NCI-H1694 (cell line): ENCODE results near the gene ATP1A3.

Experiments used
- DNase-seq: peaks from one replicate; lab custom pipeline; 2025; lab: John Stamatoyannopoulos, UW

The ATP1A3 gene

GRCh38 chr19:41984961-41985360 lies 9.1 kb downstream of the ATP1A3 start:
- DNase-seq = no peak

GRCh38 chr19:41981724-41982123 lies 12.3 kb downstream of the ATP1A3 start:
- no peak for DNase-seq

GRCh38 chr19:41978470-41978869 lies 15.6 kb downstream of the ATP1A3 start:
- DNase-seq = no peak

GRCh38 chr19:41977916-41978315 lies 16.1 kb downstream of the ATP1A3 start:
- DNase-seq = no peak

GRCh38 chr19:41974652-41975051 lies 19.4 kb downstream of the ATP1A3 start:
- DNase-seq = no peak

- DNase-seq = no peak
Measured at GRCh38 chr19:41971363-41971762, 22.7 kb downstream of the ATP1A3 start.

- DNase-seq = no peak
Measured at GRCh38 chr19:41969772-41970458, 24.1 kb downstream of the ATP1A3 start.

GRCh38 chr19:41968751-41969595 lies 25.1 kb downstream of the ATP1A3 start:
- DNase-seq = no peak

- no peak for DNase-seq
Measured at GRCh38 chr19:41967054-41967783, 26.8 kb downstream of the ATP1A3 start.

- DNase-seq = no peak
Measured at GRCh38 chr19:41965106-41965505, 28.9 kb downstream of the ATP1A3 start.

- no peak for DNase-seq
Measured at GRCh38 chr19:41960973-41961372, 33.1 kb downstream of the ATP1A3 start.

GRCh38 chr19:41959056-41960053 lies 34.7 kb downstream of the ATP1A3 start, which contains the start of gene RABAC1:
RABAC1 (minus strand) TSS chr19:41959321; CDS start chr19:41959292, 29 bp downstream.
- peak; percentile 93 for DNase-seq

GRCh38 chr19:41958367-41959055 lies 35.5 kb downstream of the ATP1A3 start:
- DNase-seq = peak; percentile 55

GRCh38 chr19:41957838-41958366 lies 36.1 kb downstream of the ATP1A3 start:
- DNase-seq = peak; percentile 47

GRCh38 chr19:41957161-41957837 lies 36.7 kb downstream of the ATP1A3 start:
- DNase-seq = no peak

GRCh38 chr19:41956621-41957020 lies 37.4 kb downstream of the ATP1A3 start:
- DNase-seq = no peak

- DNase-seq = no peak
Measured at GRCh38 chr19:41955521-41955920, 38.5 kb downstream of the ATP1A3 start.

GRCh38 chr19:41951686-41952172 lies 42.3 kb downstream of the ATP1A3 start:
- peak; percentile 88 for DNase-seq

GRCh38 chr19:41947091-41947490 lies 46.9 kb downstream of the ATP1A3 start:
- no peak for DNase-seq
